ENCODE measurements around the gene SMIM41. TPM values are rescaled to one million over a fixed set of nuclear protein-coding genes. Genes with fewer than 3 reads are reported as not detected.

The SMIM41 gene
- total and polyA plus RNA-seq, 3 donors from 2014 or later, result 2.6 to 21.7 (median 15.6) TPM

DNA sequence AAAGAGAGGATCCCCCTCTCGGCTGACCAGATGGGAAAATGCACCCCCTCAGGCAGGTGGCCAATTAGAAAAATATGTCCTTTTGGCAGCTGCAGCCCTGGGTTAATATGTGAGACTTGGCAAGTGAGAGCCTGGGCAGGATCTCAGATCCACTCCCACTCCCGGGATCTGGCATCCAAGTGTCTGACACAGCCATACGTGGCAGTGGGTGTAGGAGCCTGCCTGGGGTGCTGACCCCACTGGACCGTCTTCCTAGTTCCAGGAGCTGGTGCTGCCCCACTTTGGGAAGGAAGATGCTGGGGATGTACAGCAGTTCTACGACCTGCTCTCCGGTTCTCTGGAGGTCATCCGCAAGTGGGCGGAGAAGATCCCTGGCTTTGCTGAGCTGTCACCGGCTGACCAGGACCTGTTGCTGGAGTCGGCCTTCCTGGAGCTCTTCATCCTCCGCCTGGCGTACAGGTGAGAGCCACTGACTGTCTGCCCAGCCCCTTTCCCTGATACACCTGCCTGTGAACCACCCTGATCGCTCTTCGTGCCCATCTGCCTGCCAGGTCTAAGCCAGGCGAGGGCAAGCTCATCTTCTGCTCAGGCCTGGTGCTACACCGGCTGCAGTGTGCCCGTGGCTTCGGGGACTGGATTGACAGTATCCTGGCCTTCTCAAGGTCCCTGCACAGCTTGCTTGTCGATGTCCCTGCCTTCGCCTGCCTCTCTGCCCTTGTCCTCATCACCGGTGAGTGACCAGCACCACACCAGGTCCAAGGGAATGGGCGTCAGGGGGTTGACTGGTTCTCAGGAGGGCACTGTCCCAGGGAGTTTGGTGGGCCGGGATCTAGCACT lies 22.5 kb upstream of the SMIM41 start:
- no peaks in the 10 kb centered on the region for H3K36me3 ChIP-seq (ENCODE audit: low read depth, missing control alignments)
- H3K27ac ChIP-seq, result peak overlapping the region in 1 of 2 donors; percentile 12
- WGBS, 2 donors, result 73 to 76% methylated on average over 21 to 23 of the region's 23 CpGs
- no peak overlapping the region for H3K4me3 ChIP-seq
- H3K4me1 ChIP-seq, result peaks cover 30% of the 10 kb centered on the region
- no peak for TF ChIP-seq POLR2A (IDR thresholded peaks at IDR 0.05)
- TF ChIP-seq, protein P1, sequence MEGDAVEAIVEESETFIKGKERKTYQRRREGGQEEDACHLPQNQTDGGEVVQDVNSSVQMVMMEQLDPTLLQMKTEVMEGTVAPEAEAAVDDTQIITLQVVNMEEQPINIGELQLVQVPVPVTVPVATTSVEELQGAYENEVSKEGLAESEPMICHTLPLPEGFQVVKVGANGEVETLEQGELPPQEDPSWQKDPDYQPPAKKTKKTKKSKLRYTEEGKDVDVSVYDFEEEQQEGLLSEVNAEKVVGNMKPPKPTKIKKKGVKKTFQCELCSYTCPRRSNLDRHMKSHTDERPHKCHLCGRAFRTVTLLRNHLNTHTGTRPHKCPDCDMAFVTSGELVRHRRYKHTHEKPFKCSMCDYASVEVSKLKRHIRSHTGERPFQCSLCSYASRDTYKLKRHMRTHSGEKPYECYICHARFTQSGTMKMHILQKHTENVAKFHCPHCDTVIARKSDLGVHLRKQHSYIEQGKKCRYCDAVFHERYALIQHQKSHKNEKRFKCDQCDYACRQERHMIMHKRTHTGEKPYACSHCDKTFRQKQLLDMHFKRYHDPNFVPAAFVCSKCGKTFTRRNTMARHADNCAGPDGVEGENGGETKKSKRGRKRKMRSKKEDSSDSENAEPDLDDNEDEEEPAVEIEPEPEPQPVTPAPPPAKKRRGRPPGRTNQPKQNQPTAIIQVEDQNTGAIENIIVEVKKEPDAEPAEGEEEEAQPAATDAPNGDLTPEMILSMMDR (IDR thresholded peaks at IDR 0.05), result no peak
- no peaks in the 10 kb centered on the region for H3K9me3 ChIP-seq
- no peaks in the 10 kb centered on the region for H3K27me3 ChIP-seq
- DNase-seq, result peak; percentile 49
- intact Hi-C loops (cut with DNase I; ENCODE audit: low total_unique reads), result no loop called here

DNA sequence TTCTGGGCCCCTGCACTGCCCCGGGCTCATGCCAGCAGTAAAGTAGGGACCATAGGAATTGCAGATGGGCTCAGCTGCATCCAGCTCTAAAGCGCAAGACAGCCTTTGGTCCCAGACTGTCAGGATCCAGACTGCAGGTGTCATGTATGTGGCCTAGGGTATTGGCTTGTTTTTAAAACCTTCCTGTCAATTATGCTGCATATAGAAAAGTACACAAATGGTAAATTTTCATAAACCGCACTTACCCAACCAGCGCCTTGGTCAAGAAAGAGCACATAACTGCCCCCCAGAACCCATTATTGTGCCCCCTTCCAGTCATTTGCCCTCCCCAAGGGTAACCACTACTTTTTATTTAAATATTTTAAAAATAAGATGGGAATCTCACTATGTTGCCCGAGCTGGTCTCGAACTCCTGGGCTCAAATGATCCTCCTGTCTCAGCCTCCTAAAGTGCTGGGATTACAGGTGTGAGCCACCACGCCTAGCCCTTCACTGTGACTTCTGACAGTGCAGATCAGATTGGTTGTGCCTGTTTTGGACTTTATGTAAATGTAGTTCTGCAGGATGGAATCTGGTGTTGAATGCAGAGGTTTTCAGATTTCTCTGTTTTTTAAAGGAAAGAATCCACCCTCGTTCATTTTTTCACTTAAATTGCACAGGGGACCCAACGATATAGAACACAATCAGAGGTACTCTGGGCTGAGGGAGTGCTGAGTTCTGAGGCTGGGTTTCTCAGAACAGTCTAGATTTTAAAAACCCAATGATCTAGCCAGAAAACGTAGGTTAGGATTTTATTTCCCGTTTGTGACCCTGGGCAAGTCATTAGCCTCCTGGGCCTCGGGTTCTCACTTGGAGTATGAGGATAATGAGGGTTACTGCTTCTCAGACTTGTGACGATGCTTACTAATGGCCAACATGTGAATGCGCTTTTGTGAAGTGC lies 21.6 kb upstream of the SMIM41 start:
- H3K9me3 ChIP-seq, result no peaks in the 10 kb centered on the region
- TF ChIP-seq, protein P1 (IDR thresholded peaks at IDR 0.05), result no peak
- TF ChIP-seq POLR2A (IDR thresholded peaks at IDR 0.05), result no peak
- H3K36me3 ChIP-seq (ENCODE audit: low read depth, missing control alignments), result no peaks in the 10 kb centered on the region
- 90 to 93% methylated on average over 14 of the region's 14 CpGs for WGBS, 2 donors
- H3K4me3 ChIP-seq, result no peak overlapping the region
- no peaks in the 10 kb centered on the region for H3K27me3 ChIP-seq
- H3K27ac ChIP-seq, result peak overlapping the region in 1 of 2 donors; percentile 24
- no peak for DNase-seq
- peaks cover 33% of the 10 kb centered on the region for H3K4me1 ChIP-seq
- intact Hi-C loops (cut with DNase I; ENCODE audit: low total_unique reads), result no loop called here

DNA sequence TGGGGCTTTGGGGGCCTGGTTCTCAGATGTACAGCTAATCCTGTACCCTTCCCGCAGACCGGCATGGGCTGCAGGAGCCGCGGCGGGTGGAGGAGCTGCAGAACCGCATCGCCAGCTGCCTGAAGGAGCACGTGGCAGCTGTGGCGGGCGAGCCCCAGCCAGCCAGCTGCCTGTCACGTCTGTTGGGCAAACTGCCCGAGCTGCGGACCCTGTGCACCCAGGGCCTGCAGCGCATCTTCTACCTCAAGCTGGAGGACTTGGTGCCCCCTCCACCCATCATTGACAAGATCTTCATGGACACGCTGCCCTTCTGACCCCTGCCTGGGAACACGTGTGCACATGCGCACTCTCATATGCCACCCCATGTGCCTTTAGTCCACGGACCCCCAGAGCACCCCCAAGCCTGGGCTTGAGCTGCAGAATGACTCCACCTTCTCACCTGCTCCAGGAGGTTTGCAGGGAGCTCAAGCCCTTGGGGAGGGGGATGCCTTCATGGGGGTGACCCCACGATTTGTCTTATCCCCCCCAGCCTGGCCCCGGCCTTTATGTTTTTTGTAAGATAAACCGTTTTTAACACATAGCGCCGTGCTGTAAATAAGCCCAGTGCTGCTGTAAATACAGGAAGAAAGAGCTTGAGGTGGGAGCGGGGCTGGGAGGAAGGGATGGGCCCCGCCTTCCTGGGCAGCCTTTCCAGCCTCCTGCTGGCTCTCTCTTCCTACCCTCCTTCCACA lies 20.7 kb upstream of the SMIM41 start:
- Histone ChIP-seq H3K4me3 (no peak overlapping the region), H3K4me1 (peaks cover 37% of the 10 kb centered on the region), H3K27ac (no peak overlapping the region), H3K9me3 (no peaks in the 10 kb centered on the region), H3K36me3 (ENCODE audit: low read depth, missing control alignments) (no peaks in the 10 kb centered on the region), H3K27me3 (no peaks in the 10 kb centered on the region)
- TF ChIP-seq POLR2A (IDR thresholded peaks at IDR 0.05), result no peak
- TF ChIP-seq, protein P1 (IDR thresholded peaks at IDR 0.05), result no peak
- intact Hi-C loops (cut with DNase I; ENCODE audit: low total_unique reads), result no loop called here
- 82 to 86% methylated on average over 22 to 25 of the region's 25 CpGs for WGBS, 2 donors
- no peak for DNase-seq

DNA sequence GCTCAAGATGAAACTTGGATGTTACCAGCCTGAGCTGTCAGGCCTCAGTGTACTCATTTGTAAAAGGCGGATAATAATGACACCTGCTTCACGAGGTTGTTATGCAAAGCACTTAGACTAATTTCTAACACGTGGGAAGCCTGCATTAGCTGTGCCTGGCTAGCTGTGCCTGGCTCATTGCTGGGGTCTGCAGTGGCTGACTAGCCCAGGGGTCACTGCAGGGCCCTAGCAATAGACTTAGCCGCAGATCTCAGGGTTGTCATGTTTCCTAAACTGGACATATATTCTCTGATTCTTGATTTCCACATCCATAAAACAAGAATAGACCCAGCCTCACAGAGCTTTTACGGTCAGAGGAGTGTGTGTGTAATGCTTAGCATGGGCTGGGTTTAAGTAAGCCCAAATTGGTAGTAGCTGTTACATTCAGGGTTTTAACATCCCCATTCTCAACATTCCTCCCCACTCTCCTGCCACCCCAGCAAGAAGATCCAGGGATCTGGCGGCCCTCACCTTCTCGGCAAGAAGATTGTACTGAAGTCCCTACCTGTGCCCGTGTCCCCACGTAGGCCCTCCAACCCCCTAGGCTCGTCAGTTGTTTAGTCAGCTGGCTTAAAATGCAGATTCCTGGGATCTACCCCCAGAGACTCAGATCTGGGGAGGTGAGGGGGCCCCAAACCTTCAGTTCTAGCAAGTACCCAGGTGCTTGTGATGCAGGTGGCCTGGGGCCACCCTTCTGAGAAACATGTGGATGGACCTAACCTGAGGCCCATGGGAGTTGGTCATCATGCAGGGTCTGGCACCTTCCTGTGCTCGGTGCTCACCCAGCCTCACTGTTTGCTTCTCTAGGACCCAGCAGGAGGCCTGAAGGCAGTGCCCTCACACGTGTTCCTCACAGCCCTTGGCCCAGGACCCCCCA lies 19.7 kb upstream of the SMIM41 start:
- peaks cover 45% of the 10 kb centered on the region for H3K4me1 ChIP-seq
- H3K27me3 ChIP-seq, result no peaks in the 10 kb centered on the region
- H3K9me3 ChIP-seq, result no peaks in the 10 kb centered on the region
- 88 to 91% methylated on average over 9 to 12 of the region's 12 CpGs for WGBS, 2 donors
- H3K4me3 ChIP-seq, result no peak overlapping the region
- DNase-seq, result no peak
- H3K27ac ChIP-seq, result no peak overlapping the region
- TF ChIP-seq, protein P1 (IDR thresholded peaks at IDR 0.05), result no peak
- no peak for TF ChIP-seq POLR2A (IDR thresholded peaks at IDR 0.05)
- no peaks in the 10 kb centered on the region for H3K36me3 ChIP-seq (ENCODE audit: low read depth, missing control alignments)
- intact Hi-C loops (cut with DNase I; ENCODE audit: low total_unique reads), result no loop called here

All from testis (tissue), 3 donors.